Lower leg skin (tissue), 3 donors: ENCODE results near the gene ELAC2.

Experiments
- CTCF ChIP-seq, 3 donors: fragments of 450-650 bp; IDR thresholded peaks; one replicate each; pipeline ENCODE4 v1.5.1; 2016; ENCODE audit warnings: antibody characterized with exemption in 3 of 3, mild to moderate bottlenecking in 3 of 3, moderate library complexity in 2 of 3
- POLR2A ChIP-seq, 2 donors: fragments of 450-650 bp; IDR thresholded peaks; one replicate each; pipeline ENCODE4 v1.6.1; 2016 to 2017; ENCODE audit warnings: antibody characterized with exemption in 2 of 2, mild to moderate bottlenecking in 1 of 2, moderate library complexity in 1 of 2

GRCh38 chr17:12963505-12963904 is 54.3 kb downstream of the ELAC2 start:
- TF ChIP-seq POLR2A (IDR thresholded peaks at IDR 0.05): no peak
- no peak for TF ChIP-seq CTCF (IDR thresholded peaks at IDR 0.05)
